DMS79 (cell line): ENCODE measurements around the gene CD79A.
"Not testable (repeated sequence)": the region's sequence is repeated elsewhere in the genome, so short reads cannot be mapped to it uniquely, and the experiment has no call there.

Source experiments
- DNase-seq: peaks from one replicate; lab custom pipeline; 2025; lab: John Stamatoyannopoulos, UW

CD79A gene

GRCh38 chr19:41863209-41863931, 13.7 kb upstream of the CD79A start:
- no peak for DNase-seq

DNA sequence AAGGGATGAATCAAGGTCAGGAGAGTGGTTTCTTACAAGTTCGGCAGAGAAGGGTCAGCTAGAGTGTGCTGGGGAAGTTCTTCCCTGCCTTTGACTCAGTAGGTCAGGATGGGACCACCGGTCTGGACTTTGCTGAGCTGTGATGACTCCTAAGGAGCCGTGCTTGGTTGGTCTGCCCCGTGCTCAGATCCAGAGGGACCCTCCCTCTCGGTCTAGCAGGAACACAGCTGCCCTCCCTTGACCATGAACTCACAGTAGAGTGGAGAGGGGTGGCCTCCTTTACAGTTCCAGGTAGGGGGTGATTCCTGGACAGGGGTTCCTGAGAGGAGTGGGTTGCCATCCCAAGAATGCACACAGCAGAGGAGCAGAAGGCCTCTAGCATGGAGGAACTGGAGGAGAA, 12.7 kb upstream of the CD79A start:
- no peak for DNase-seq

DNA sequence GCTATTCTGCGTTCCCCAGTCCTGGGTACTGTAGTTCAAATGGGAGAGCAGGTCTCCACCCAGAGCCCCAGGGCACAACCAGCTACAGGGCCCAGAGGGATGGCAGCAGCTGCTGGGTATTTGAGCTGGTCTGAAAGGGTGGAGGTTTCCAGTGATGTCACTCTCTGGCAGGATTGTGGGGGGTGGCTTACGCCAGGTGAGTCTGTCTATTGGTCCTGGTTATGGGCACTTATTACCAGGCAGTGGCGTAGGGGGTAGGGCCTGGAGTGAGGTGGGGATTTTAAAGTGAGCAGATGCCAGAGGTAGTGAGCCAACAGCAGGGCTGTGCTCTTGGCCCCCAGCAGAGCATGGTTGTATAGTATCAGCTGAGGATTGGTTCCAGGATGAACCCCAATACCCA, 10.8 kb upstream of the CD79A start:
- no peak for DNase-seq

DNA sequence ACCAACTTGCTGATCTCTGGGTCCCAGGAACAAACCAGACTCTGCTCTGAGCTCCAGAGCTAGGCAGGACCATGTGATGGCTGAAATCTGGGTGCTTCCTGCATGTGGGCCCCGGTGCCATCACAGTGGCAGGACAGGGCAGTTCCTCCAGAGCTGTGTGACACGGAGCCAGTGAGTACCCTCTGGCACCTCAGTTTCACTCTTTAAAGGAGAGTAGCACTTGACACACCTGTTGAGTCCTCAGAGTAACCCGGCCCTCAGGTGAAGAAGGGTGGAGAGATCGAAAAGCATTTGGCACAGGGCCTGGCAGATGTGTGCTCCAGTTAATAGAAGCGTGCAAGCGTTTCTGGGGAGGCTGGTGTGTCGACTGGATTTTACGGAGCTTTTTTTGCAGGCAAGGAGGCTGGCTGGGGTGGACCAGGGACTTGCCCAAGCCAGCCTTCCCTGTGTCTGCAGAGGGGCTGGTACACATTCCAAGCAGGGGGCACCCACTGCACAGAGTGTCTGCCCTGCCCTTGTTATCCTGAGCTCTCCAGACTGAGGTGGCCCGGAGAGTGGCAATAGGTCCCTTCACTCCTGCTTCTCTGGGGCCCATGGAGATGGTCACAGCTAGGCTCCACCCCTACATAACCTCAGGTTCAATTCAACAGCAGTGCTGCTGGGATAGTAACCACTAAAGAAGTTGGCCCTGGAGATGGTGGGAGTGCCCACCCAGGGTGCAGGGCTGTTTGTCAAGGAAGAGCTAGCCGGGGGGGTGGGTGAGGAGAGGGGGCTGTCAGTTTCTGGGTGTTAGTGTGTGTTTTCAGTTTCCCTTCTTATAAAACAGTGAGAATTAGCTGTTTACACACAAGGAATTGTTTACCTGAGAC, 8.7 kb upstream of the CD79A start:
- DNase-seq, result peak; percentile 95

GRCh38 chr19:41868989-41869300, 8.1 kb upstream of the CD79A start:
- DNase-seq, result no peak

DNA sequence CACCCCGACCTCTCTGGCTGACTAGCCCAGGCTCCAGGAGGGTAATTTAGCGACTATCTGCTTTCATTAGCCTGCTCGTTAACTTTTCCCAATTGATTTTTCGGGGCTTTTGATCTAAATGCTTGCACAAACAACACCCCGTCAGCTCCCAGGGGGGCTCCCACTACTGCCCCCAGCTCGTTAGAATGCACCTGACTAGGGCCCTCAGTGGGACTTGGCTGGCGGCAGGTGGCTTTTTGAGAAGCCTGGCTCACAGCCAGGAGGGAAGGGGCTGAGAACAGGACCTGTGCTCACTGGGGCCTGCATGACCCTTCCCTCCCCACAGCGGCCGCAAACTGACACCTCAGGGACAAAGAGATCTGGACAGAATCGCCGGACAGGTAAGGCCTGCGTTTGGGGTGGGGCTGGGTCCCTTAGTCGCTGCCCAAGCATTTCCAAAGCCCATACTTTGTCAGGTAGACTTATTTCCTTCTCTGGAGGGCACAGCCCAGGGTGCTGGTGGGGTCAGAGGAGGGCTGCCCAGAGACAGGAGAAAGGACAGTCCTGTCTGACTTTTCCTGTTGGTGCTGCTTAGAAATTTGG, 7.6 kb upstream of the CD79A start:
- peak; percentile 53 for DNase-seq

- DNase-seq, result peak; percentile 18
Observed at GRCh38 chr19:41870401-41870873, 6.6 kb upstream of the CD79A start.

- DNase-seq, result no peak
Observed at GRCh38 chr19:41871573-41872383, 5.3 kb upstream of the CD79A start.

DNA sequence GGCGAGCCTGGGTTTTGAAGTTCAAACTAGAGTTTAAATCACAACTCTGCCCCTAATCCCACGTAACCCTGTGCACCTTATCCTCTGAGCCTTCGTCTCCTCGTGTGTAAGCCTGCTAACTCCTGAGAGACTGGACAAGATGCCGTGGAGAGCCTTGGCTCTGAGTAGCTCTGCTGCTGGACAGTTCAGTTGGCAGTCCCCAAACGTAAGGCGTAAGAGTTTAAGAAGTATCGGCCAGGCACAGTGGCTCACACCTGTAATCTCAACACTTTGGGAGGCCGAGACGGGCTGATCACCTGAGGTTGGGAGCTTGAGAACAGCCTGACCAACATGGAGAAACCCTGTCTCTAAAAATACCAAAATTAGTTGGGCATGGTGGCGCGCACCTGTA, 4.7 kb upstream of the CD79A start:
- DNase-seq, result no peak

GRCh38 chr19:41872775-41873647, 4.1 kb upstream of the CD79A start:
- DNase-seq, result no peak

DNA sequence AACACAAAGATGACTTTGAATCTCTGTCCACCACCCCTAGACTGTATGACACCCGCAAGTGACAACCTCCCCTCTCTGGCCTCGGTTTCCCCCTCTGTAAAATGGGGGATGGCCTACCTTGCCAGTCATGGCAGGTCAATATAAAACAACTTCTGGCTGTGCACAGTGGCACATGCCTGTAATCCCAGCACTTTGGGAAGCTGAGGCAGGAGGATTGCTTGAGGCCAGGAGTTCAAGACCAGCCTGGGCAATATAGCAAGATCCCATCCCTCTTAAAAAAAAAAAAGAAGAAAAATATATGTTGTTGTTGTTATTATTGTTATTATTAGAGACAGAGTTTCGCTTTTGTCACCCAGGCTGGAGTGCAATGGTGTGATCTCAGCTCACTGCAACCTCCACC, 1.1 kb upstream of the CD79A start:
- DNase-seq, result not testable (repeated sequence)

DNA sequence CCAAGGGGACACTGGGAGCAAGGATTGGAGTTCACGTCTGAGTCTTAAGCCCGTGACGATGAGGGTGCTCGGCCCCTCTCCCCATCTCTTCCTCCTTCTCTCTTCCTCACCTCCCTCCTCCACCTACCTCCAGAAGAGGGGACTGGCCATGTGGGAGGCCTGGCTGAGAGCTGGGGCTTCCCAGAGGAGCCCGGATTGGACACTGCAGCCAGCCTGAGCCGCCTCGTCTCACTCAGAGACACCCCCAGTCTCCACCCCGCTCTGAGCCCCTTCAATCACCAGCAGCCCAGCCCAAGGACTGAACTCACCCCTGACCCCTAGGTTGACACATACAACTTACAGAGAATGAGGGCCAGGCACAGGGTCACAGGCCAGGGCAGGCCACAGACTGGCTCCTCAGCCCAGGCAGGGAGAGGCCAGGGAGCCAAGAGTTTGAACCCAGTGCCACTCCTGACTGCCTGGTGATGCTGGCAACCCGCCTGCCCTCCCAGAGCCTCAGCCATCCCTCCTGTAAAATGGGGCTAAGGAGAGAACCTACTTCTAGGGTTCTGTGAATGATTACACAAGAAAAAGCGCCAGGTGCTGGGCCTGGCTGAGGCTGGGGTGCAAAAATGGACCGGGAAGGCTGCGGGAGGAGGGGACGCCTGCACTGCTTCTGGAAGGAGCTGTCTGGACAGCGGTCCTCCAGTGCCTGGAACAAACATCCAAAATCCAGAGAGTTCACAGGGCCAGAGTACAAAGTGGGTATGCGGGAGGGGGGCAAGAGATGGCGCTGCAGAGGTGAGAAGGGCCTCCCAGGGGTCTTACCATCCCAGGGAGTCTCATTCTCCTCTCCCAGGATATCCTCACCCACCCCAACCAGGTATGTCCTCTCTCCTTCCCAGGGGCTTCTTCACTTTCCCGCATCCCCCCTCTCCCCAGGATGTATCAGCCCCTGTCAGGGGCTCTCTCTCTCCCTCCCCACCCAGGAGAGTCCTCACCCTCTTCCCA, 1.1 kb downstream of the CD79A start:
- no peak for DNase-seq

DNA sequence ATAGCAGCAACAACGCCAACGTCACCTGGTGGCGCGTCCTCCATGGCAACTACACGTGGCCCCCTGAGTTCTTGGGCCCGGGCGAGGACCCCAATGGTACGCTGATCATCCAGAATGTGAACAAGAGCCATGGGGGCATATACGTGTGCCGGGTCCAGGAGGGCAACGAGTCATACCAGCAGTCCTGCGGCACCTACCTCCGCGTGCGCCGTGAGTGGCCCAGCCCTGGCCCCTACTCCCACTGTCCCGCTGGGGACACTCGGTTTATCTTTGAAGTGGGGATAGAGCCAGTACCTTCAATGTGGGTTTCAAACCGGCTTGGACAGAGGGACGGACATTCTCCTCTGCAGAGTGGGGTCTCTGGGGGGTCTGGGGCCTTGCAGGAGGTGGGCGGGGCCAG, 2.0 kb downstream of the CD79A start:
- DNase-seq, result no peak

DNA sequence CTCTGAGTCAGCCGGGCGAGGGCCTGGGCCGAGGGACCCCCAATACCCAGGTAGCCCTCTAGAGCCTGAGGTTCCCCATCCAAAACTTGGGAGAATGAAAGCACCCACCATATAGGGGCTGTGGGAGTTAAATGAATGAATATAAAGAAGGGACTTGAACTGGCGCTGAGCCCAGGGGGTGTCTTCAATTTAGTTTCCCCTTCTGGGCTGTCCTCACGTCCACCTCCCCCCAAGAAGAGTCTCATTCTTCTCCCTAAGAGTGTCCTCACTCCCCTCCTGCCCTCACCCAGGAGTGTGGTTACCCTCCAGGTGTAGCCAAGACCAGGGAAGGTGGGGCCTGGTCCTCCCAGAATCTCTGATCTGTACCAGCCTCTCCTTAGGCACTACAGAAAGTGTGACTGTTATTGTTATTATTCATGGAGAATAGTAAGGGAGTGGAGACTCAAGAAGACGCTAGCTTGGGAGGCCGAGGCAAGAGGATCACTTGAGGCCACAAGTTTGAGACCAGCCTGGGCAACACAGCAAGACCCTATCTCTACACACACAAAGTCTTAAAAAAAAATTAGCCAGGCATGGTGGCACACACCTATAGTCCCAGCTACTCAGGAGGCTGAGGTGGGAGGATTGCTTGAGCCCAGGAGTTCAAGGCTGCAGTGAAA, 2.7 kb downstream of the CD79A start:
- DNase-seq, result no peak

- DNase-seq, result no peak
Observed at GRCh38 chr19:41880329-41880708, 3.2 kb downstream of the CD79A start.

- no peak for DNase-seq
Observed at GRCh38 chr19:41882568-41883462, 5.7 kb downstream of the CD79A start, which contains the start of gene ARHGEF1. Gene ARHGEF1, plus strand, starts transcription at chr19:41883184. Its CDS starts 4,899 bp downstream, at chr19:41888083.

- no peak for DNase-seq
Observed at GRCh38 chr19:41883463-41883820, 6.4 kb downstream of the CD79A start.
